H1 (cell line): Measurements from ENCODE around the gene KLHL17. TPM values are rescaled to one million over a fixed set of nuclear protein-coding genes. Genes with fewer than 3 reads are reported as not detected.

Experiments used
- GTF2F1 ChIP-seq: IDR thresholded peaks from 2 replicates; pipeline ENCODE4 v1.6.1; 2012; ENCODE audit warnings: low read depth, low read length, improper control_type of control experiment, borderline replicate concordance
- RBBP5 ChIP-seq: IDR thresholded peaks from 2 replicates; pipeline ENCODE4 v1.7.1; 2012; ENCODE audit warnings: low read depth, mild to moderate bottlenecking, inconsistent platforms, low read length, moderate library complexity, borderline replicate concordance
- RFX5 ChIP-seq: IDR thresholded peaks from 2 replicates; pipeline ENCODE4 v1.6.1; 2011; ENCODE audit warnings: low read depth, low read length, improper control_type of control experiment, borderline replicate concordance
- SRF ChIP-seq: IDR thresholded peaks from 2 replicates; pipeline ENCODE4 v1.6.1; 2011; ENCODE audit warnings: mild to moderate bottlenecking, low read depth, low read length, moderate library complexity
- TCF12 ChIP-seq: IDR thresholded peaks from 2 replicates; pipeline ENCODE4 v1.6.1; 2011; ENCODE audit warnings: low read depth, mild to moderate bottlenecking, low read length
- polyA plus RNA-seq, 7 experiments: library from polyadenylated mRNA; depleted of rRNA in 3 of 7; stranded (reverse) in 5 of 7; unstranded in 2 of 7; fragments of >200 nt in 5 of 7; fragments of 200-250 nt in 2 of 7; gene quantifications; 1 replicate in 5 of 7; 2 replicates in 1 of 7; 4 replicates in 1 of 7; pipeline versions ENCODE4 v1.2.1 to v1.2.3, GENCODE V29; 2011 to 2013; ENCODE audit warnings: missing spikeins in 2 of 7, mixed read lengths in 2 of 7
- total RNA-seq: library from RNA; stranded (reverse); fragmentation: NEBNext Ultra II Directional; extraction: Animal tissue kit (Norgen Biotek cat#: 25700); gene quantifications from 2 replicates; pipeline ENCODE4 v1.2.1, GENCODE V29; 2021

KLHL17 gene
- total and polyA plus RNA-seq, 2 of the 8 experiments (the other 6 are each of a cell fraction or from before 2014, with no cell fraction given): 32.6 to 36.1 TPM

- TF ChIP-seq RBBP5 (no peak), RFX5 (no peak), GTF2F1 (no peak), TCF12 (no peak), SRF (no peak)
These were observed 26.8 kb upstream of the KLHL17 start (continued) for GRCh38 chr1:933603-933940.
